Measurements from ENCODE around the gene MLC1.

Gene MLC1

DNA sequence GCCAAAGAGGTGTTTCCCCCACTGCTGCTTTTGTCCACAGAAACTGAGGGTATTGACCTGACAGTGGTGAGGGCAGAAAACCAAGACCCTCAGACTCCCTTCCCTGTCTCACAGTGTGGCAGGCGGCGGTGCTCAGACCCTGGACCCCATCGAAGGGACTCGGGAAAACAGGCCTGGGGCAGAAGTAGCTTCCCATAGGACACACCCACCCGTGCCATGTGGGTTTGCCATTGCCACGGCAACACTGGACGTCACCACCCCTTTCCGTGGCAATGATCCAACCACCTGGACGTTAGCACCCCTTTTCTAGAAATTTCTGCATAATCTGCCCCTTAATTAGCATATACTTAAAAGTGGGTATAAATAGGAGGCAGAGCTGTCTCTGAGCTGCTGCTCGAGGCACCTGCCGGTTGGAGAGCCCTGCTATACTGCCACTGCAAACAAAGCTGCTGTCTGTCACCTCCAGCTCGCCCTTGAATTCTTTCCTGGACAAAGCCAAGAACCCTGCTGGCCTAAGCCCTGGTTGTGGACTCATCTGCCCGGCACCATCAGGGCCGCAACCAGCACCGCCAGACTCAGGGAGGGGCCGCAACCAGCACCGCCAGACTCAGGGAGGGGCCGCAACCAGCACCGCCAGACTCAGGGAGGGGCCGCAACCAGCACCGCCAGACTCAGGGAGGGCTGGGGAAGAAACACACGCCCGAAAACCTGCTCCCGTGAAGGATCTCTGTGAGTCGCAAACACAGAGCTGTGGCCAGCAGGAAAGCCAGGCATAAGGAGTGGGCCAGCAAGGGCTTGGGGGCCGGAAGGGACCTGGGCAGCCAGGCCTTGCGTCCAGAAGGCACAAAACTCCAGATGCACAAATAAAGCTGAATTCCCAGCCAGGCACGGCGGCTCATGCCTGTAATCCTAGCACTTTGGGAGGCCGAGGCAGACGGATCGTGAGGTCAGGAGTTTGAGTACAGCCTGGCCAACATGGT lies 10.4 kb downstream of the MLC1 start:
- no peak for DNase-seq

DNA sequence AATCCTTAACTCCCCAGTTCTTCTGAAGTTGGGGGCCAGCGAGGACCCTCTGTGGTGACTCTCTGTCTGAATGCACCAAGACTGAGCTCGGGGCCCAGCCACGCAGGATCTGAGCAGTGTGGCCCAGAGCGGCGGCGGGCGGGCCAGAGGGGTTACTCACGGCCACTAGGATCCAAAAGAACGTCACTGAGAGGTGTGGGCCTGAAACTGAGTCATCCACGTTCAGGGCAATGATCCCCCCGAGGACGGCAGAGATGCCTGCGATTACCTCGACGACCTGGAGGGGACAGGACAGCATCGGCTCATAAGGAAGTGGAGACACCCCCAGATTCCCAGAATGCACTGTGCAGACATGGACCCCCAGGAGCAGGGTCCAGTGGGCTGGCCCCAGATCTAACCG lies 11.2 kb downstream of the MLC1 start:
- no peak for DNase-seq

GRCh38 chr22:50072714-50073538 lies 12.3 kb downstream of the MLC1 start:
- DNase-seq, result no peak

GRCh38 chr22:50072167-50072555 lies 13.1 kb downstream of the MLC1 start:
- no peak for DNase-seq

DNA sequence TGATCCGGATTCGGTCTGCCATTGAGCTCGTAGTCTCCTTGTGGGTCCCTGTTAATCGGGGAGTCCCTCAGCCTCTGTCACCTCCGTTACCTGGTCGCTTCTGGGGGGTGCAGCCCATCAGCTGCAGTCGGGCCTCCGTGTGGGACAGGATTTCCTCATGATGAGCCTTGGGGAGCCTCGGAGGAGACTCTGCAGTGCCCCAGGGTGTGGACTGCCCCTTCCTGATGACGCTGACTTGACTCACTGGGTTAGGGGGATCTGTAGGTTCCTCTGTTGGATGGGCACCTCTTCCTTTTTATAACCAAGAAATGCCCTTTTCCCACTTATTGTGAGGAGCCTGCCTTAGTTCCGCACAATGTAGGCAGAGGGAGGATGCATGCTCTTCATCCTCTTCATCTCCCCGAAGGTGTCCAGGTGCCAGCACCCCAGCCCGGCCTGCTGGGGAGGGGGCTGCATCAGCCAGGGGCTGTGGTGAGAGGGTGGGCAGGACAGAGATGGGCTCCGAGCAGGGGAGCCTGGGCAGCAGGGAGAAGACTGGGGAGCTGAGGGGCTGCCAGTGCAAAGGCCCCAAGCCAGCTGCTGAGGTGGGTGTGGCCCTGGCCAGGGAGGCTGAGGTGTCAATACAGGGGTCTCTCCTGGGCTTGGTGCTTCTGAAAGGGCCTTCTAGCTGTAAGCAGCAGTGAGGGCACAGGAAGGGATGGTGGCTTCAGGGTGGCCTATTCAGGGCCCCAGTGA lies 13.6 kb downstream of the MLC1 start:
- DNase-seq, result no peak

GRCh38 chr22:50070366-50070765 lies 14.9 kb downstream of the MLC1 start:
- DNase-seq, result no peak

DNA sequence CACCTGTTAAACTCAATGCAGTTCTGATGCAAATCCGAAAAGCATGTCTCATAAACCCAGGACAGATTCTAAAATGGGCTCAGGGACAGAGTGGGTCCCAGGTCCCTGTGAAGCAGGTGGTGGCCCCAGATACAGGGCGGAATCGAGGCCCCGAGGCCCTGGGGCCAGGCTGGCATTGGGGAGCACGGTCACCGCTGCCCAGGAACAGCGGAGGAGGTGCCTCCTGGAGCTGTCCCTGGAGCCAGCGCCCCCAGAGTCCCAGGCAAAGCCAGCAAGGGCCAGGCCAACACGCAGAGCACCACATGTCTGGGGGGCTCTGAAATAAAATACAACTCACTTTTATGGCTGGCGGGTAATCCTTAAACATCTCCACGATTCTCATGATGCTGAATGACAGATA lies 17.1 kb downstream of the MLC1 start:
- DNase-seq, result no peak

- no peak for DNase-seq
Observed at GRCh38 chr22:50067244-50067643, 18.0 kb downstream of the MLC1 start.

DNA sequence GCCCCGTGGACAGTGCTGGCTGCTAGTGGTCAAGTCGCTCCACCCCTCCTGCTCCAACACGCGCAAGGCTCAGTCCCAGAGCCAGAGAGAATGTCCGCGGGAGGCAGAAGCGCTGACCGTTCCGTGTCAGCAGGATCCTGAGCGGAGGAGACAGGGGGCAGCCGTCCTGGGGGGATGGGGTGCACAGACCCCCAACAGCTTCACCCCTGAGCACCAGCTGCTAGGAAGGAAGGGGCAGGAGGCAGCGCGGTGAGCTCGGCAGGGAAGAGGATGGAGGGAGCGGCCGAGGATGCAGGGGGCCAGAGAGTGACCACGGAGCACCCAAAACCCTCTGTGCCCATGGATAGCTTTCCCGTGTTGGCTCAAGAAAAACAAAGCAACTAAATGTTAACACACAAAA lies 20.8 kb downstream of the MLC1 start:
- no peak for DNase-seq

DNA sequence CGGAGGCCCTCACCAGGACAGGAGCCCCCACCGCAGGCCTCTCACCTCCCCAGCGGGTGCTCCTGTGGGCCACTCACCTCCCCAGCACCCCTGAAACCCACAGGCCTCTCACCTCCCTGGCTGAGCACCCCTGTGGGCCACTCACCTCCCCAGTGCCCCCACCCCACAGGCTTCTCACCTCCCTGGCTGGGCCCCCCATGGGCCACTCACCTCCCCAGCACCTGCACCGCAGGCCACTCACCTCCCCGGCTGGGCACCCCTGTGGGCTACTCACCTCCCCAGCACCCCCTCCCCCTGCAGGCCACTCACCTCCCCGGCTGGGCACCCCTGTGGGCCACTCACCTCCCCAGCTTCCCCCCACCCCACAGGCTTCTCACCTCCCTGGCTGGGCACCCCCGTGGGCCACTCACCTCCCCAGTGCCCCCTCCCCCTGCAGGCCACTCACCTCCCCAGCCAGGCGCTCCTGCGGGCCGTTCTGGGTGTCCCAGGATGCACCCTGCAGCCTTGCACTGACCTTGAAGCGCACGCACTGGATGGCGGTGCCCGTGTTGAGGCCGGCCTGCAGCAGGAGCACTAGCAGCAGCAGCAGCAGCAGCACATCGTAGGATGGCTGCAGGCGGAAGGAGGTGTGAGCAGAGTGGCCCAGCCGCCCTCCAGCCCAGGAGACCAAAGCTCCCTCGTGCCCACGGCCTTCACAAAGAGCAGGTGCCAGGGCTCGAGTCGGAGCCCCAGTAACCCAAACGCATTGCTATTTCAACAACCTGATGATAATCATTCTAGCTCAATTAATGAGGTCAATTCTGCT lies 21.4 kb downstream of the MLC1 start:
- no peak for DNase-seq

DNA sequence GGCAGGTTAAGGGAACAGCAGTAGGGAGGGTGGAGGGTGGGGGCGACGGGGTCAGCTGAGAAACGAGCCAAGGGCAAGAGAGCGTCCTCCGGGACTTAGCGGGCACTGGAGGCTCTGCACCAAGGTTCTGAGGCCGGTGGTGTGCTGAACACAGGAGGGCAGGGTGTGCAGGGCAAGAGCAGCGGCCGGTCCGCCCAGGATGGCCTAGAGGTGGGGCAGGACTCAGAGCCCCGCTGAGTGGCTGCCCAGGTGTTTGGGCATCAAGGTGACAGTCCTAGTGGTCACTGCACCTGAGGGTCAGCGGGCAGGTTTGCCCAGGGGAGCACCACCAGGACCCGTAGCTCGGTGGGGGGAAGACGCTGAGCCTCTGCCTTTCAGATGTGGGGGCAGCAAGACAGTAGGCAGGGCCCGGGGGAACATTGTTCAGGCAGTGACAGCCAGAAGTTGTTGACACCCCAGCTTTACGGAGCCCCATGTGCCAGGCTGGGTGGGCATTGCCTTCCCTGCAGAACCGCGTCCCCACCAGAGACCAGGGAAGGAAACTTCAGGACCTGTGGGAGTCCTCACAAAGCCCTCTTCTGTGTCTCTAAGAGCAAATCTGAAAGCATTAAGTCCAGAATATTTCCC lies 22.6 kb downstream of the MLC1 start:
- no peak for DNase-seq

GRCh38 chr22:50061824-50062355 lies 23.3 kb downstream of the MLC1 start:
- no peak for DNase-seq

GRCh38 chr22:50061141-50061823 lies 23.9 kb downstream of the MLC1 start:
- DNase-seq, result no peak

DNA sequence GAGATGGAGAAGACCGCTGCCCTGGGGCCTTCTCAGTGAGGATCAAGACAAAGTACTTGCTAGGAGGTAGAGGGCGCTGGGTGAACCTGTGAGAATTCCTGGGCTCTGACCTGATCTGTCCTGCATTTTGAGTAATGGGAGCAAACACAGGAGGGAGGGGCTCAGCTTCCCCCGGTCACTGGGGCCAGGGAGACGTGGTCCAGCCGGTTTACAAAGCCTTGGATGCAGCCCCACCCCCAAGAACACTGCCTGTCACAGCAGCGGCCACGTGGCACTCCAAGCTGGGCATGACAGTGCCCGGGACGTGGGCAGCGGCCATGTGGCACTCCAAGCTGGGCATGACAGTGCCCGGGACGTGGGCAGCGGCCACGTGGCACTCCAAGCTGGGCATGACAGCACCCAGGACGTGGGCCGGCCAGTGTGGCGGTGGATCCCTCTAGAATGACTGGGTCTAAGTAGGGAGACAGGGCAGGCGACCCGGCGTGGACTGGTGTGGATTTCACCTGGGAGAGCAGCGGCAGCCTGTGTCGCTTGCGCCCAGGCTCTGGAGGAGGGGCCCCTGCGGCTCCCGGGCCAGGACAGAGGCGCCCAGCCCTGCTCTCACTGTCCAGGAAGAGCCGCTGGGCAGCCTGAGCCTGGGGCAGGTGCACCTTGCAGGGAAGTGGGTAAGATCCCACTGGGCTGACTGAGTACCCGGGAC lies 24.6 kb downstream of the MLC1 start:
- DNase-seq, result no peak

GRCh38 chr22:50059881-50060262 lies 25.4 kb downstream of the MLC1 start:
- no peak for DNase-seq

DNA sequence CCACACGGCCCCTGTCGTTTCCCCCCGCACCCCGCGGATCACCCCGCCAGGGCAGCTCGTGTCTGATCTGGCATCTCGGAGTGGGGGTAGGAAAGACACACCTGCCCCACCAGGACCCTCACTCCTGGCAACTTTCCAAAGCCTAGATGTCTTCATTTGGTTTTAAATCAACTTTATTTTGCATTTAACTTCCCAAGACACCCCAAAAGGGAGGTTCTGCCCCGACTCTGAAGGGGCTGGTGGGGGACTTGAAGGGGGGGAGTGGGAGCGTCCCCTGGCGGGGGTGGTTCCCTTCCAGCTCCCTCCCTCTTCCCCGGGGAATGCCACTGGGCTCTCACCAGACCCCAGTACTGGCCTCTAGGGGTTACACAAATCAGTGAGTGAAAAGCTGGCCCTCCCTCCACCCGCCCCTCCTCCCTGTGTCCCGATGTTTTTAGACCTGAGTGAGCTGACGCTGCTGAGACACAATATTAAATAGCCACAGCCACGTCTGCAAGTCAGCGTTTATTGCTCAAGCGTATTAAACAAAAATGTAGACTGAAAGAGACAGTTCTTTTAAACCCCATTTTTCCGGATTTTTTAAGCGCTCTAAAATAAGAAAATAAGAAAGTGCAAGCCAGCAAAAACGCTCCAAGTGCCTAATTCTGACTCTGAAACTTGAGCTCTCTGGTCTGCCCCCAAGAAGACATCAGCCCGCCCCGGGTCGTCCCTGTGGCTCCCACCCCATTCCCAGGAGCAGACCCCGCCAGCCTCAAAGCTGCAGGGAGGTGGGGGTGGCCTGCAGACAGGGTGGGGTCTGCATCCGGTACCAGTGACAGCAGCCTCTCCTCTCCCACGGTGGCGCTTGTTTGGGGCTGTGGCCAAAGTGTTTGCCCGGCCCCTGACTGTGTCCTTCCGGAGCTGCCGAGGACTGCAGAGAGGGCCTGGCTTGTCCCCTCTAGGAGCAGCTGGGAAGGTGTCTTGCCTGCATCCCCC lies 26.0 kb downstream of the MLC1 start:
- no peak for DNase-seq

- DNase-seq, result no peak
Observed at GRCh38 chr22:50058061-50058905, 26.9 kb downstream of the MLC1 start, which contains the start of gene TTLL8. Gene TTLL8, minus strand, starts transcription at chr22:50058298.
